GM18517 (cell line): ENCODE results near the gene USP7.
"Not testable (repeated sequence)": the region's sequence is repeated elsewhere in the genome, so short reads cannot be mapped to it uniquely, and the experiment has no call there.

Experiments
- ATAC-seq: cut with Tn5 transposase; IDR thresholded peaks from one replicate; pipeline ENCODE4 v1.9.1; 2021; ENCODE audit warnings: mild to moderate bottlenecking, moderate library complexity; ENCODE audit not compliant: unreplicated experiment

USP7 gene

GRCh38 chr16:8928467-8928957 is 35.2 kb downstream of the USP7 start:
- ATAC-seq: no peak

- ATAC-seq: no peak
These were observed 36.9 kb downstream of the USP7 start for GRCh38 chr16:8926827-8927226.

GRCh38 chr16:8925455-8925854 is 38.3 kb downstream of the USP7 start:
- no peak for ATAC-seq

GRCh38 chr16:8924214-8924613 is 39.5 kb downstream of the USP7 start:
- ATAC-seq: no peak

GRCh38 chr16:8923199-8923598 is 40.5 kb downstream of the USP7 start:
- ATAC-seq: no peak

- ATAC-seq: no peak
These were observed 42.2 kb downstream of the USP7 start for GRCh38 chr16:8921347-8921984.

GRCh38 chr16:8920645-8921346 is 42.9 kb downstream of the USP7 start:
- no peak for ATAC-seq

GRCh38 chr16:8919934-8920462 is 43.7 kb downstream of the USP7 start:
- no peak for ATAC-seq

- ATAC-seq: no peak
These were observed 44.4 kb downstream of the USP7 start for GRCh38 chr16:8919089-8919933.

- ATAC-seq: not testable (repeated sequence)
These were observed 46.4 kb downstream of the USP7 start for GRCh38 chr16:8917336-8917735.

- ATAC-seq: no peak
These were observed 47.0 kb downstream of the USP7 start for GRCh38 chr16:8916541-8917225.

GRCh38 chr16:8915722-8916301 is 47.9 kb downstream of the USP7 start:
- ATAC-seq: no peak

GRCh38 chr16:8914098-8914497 is 49.6 kb downstream of the USP7 start:
- no peak for ATAC-seq

GRCh38 chr16:8912793-8913192 is 50.9 kb downstream of the USP7 start:
- ATAC-seq: no peak

GRCh38 chr16:8910811-8911210 is 52.9 kb downstream of the USP7 start:
- no peak for ATAC-seq

- ATAC-seq: no peak
These were observed 54.8 kb downstream of the USP7 start for GRCh38 chr16:8908810-8909468.

GRCh38 chr16:8907096-8907495 is 56.6 kb downstream of the USP7 start:
- no peak for ATAC-seq

- no peak for ATAC-seq
These were observed 57.7 kb downstream of the USP7 start for GRCh38 chr16:8905795-8906591.

GRCh38 chr16:8905168-8905762 is 58.4 kb downstream of the USP7 start:
- no peak for ATAC-seq
